Prostate gland (tissue), 2 donors: ENCODE measurements around the gene ZBTB2. TPM values are rescaled to one million over a fixed set of nuclear protein-coding genes. Genes with fewer than 3 reads are reported as not detected.
A peak's percentile ranks its signal among the peaks of the same experiment; 100 is the strongest.

Experiments
- DNase-seq: peaks from one replicate; pipeline ENCODE4 v3.0.0-alpha.2; 2019; ENCODE audit warnings: low spot score
- H3K27ac ChIP-seq, 2 donors: fragments of 200-600 bp; sonication (generic); 2 replicates each; pipeline ENCODE4 v1.5.1; 2017 to 2019
- H3K27me3 ChIP-seq: fragments of 200-600 bp; sonication (generic); replicated peaks from 2 replicates; pipeline ENCODE4 v1.5.1; 2019; ENCODE audit not compliant: insufficient read depth
- H3K36me3 ChIP-seq, 2 donors: fragments of 200-600 bp; sonication (generic); 1 replicate in 1 of 2; 2 replicates in 1 of 2; pipeline versions ENCODE4 v1.5.1 to v1.8.1; 2017 to 2019
- H3K4me1 ChIP-seq: fragments of 200-600 bp; sonication (generic); replicated peaks from 2 replicates; pipeline ENCODE4 v1.5.1; 2019
- H3K4me3 ChIP-seq, 2 donors: fragments of 200-600 bp; sonication (generic); 2 replicates each; pipeline ENCODE4 v1.5.1; 2017 to 2019
- H3K9me3 ChIP-seq: fragments of 200-600 bp; sonication (generic); 2 replicates; pipeline ENCODE4 v1.5.1; 2017
- POLR2A ChIP-seq: fragments of 450-650 bp; IDR thresholded peaks from one replicate; pipeline ENCODE4 v1.6.1; 2016; ENCODE audit warnings: antibody characterized with exemption, mild to moderate bottlenecking
- POLR2AphosphoS5 ChIP-seq: sonication (generic); formaldehyde crosslinking; IDR thresholded peaks from one replicate; pipeline ENCODE4 v1.6.1; 2017; ENCODE audit warnings: antibody characterized with exemption
- WGBS: methylation state at CpG from one replicate; pipeline ENCODE4 v1.1.5; 2018; 5-methylcytosine and 5-hydroxymethylcytosine counted together
- intact Hi-C: fragments of 100-400 bp; cut with DNase I; formaldehyde crosslinking; loops from one replicate; pipeline ENCODE4 v1.14.2; 2022
- total RNA-seq, 2 donors: library from RNA; depleted of rRNA; stranded (reverse); fragments of >200 nt; gene quantifications; one replicate each; pipeline ENCODE4 v1.1.0, GENCODE V29; 2016
- TF ChIP-seq, protein P1 (sequence below), 4 experiments: fragments of 200-600 bp in 2 of 4; fragments of 450-650 bp in 2 of 4; sonication (generic) in 2 of 4; IDR thresholded peaks; 1 replicate in 3 of 4; 2 replicates in 1 of 4; pipeline ENCODE4 v1.5.1; 2016 to 2019; ENCODE audit warnings: antibody characterized with exemption in 4 of 4, mild to moderate bottlenecking in 2 of 4, moderate library complexity in 2 of 4

The ZBTB2 gene
- total RNA-seq, 2 donors from 2014 or later, result 8.1 to 13.6 TPM

DNA sequence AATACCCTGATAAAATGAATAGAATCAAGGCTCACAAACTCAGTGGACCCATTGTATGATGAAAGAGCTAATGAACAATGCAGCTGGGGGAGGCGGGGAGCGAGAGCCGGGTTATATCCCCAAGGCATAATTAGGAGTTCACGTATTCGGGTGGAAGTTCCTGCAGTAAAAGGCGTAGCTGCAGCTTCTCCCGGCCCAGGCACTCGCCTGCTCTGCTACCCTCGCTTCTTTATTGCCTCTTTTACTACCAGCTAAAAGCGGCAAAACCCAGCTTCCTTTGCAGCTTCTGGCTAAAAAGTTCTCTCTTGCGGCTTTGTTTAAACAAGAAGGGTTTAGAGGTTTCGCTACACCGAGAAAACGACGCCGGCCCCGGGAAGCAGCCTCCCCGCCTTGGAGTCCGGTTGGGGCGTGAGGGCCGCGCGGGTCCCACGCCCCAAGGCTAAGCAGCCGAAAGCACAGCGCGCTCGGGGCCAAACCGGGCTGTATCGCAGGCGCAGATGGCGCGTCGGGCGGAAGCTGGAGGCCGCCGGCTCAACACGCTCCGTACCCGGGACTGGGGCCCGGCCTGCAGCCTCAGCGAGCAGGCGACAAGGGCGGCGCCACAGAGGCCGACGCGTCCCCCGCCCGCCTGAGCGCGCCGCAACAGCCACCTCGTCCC is 1.6 kb downstream of the ZBTB2 start:
- Histone ChIP-seq H3K27me3 (no peaks in the 10 kb centered on the region), H3K27ac (peak overlapping the region; percentile 99 to 100), H3K36me3 (no peaks in the 10 kb centered on the region), H3K9me3 (no peaks in the 10 kb centered on the region), H3K4me3 (peak overlapping the region; percentile 96), H3K4me1 (peaks cover 12% of the 10 kb centered on the region)
- intact Hi-C loops, result no loop called here
- TF ChIP-seq, protein P1, sequence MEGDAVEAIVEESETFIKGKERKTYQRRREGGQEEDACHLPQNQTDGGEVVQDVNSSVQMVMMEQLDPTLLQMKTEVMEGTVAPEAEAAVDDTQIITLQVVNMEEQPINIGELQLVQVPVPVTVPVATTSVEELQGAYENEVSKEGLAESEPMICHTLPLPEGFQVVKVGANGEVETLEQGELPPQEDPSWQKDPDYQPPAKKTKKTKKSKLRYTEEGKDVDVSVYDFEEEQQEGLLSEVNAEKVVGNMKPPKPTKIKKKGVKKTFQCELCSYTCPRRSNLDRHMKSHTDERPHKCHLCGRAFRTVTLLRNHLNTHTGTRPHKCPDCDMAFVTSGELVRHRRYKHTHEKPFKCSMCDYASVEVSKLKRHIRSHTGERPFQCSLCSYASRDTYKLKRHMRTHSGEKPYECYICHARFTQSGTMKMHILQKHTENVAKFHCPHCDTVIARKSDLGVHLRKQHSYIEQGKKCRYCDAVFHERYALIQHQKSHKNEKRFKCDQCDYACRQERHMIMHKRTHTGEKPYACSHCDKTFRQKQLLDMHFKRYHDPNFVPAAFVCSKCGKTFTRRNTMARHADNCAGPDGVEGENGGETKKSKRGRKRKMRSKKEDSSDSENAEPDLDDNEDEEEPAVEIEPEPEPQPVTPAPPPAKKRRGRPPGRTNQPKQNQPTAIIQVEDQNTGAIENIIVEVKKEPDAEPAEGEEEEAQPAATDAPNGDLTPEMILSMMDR (IDR thresholded peaks at IDR 0.05), result peak in 1 of 4 experiments; percentile 4
- TF ChIP-seq POLR2A (peak; percentile 51), POLR2AphosphoS5 (no peak)
- DNase-seq, result peak; percentile 47
- under 1% methylated on average over 37 of the region's 54 CpGs for WGBS

DNA sequence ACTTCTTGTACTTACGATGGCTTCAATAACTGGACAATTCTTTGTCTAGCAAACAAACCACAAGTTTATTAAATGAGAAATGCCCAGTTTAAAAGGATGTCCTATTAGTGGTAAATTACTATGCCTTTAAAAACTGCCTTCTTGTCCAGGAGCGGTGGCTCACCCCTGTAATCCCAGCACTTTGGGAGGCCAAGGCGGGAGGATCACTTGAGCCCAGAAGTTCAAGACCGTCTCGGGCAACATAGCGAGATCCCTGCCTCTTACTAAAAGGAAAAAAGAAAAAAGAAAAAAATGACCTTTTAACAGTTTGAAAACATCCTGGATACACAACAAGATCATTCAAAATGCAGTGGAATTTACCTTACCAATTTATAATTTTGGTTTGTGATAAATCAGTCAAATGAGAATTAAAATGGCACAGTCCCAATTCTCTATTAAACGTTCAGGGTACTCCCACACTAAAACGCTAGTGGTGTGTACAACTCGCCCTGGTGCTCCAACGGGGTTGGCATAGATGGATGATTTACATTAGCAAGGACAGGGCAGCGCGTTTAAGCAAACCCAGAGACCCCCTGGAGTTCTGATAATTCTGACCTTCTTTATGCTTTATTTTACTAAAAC is 2.3 kb downstream of the ZBTB2 start:
- no peaks in the 10 kb centered on the region for H3K36me3 ChIP-seq
- WGBS, result 19% methylated on average over 12 of the region's 12 CpGs
- TF ChIP-seq, protein P1 (IDR thresholded peaks at IDR 0.05), result no peak
- no peak for TF ChIP-seq POLR2A
- TF ChIP-seq POLR2AphosphoS5, result no peak
- no peak for DNase-seq
- intact Hi-C loops, result no loop called here
- no peaks in the 10 kb centered on the region for H3K27me3 ChIP-seq
- H3K4me1 ChIP-seq, result peaks cover 12% of the 10 kb centered on the region
- peak overlapping the region; percentile 96 for H3K4me3 ChIP-seq
- H3K27ac ChIP-seq, result peak overlapping the region; percentile 99 to 100
- H3K9me3 ChIP-seq, result no peaks in the 10 kb centered on the region

DNA sequence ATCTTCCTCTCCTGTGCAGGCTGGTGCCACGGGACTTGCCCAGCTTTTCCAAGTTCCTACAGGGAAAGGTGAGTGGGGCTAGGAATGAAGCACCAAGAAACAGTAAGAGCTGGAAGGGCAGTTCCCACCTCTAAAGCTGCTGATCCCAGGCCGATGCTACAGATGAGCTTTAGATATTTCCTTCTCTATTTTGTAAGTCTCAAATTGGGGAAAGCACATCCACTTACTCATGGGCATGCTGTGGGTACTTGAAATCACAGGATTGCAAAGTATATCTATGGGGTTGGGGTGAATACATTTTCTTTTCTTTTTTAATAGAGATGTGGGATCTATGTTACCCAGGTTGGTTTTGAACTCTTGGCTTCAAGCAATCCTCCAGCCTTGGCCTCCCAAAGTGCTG is 3.1 kb downstream of the ZBTB2 start:
- no peak for DNase-seq
- Histone ChIP-seq H3K4me1 (peaks cover 10% of the 10 kb centered on the region), H3K4me3 (no peak overlapping the region), H3K27me3 (no peaks in the 10 kb centered on the region), H3K9me3 (no peaks in the 10 kb centered on the region), H3K36me3 (no peaks in the 10 kb centered on the region), H3K27ac (no peak overlapping the region)
- 94% methylated on average over 2 of the region's 2 CpGs for WGBS
- no peak for TF ChIP-seq POLR2A
- TF ChIP-seq, protein P1 (IDR thresholded peaks at IDR 0.05), result no peak
- no peak for TF ChIP-seq POLR2AphosphoS5
- intact Hi-C loops, result no loop called here

DNA sequence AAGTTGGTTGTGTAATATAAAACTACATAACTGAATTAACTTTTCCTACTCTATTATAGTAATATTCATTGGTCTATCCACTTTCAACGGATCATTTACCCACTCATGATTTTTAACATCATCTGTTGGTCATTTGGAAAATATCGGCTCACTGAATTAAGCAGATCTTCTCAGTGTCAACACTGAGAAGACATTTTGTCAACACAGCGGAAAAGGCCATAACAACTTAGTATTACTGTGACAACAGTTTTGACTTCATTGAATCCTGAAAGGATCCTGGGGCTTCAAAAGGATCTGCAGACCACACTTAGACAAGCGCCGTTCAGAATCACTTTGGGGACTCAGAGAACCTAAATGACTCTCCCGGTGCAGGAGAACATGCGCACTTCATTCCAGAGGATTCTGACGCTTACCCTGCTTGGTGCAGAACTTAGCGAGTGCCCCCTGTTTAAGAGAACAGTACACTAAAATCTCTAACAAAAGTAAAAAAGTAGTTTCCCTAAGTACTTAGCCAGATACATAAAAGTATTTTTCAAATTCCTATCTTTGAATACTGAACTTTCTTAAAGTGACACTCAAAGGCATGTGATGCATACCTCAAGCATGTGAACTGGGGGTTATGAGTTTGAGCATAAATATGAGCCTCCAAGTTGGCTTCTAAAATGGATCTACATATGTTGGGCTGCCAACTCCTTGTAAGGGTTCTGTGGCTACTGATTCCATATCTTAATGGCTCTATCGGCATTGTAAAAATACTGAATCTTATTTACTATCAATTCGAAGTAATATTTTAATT is 4.0 kb downstream of the ZBTB2 start:
- H3K4me3 ChIP-seq, result no peak overlapping the region
- H3K4me1 ChIP-seq, result peaks cover 2% of the 10 kb centered on the region
- no peaks in the 10 kb centered on the region for H3K36me3 ChIP-seq
- 85% methylated on average over 11 of the region's 11 CpGs for WGBS
- no peak overlapping the region for H3K27ac ChIP-seq
- no peak for DNase-seq
- TF ChIP-seq, protein P1 (IDR thresholded peaks at IDR 0.05), result no peak
- TF ChIP-seq POLR2A, result no peak
- H3K9me3 ChIP-seq, result no peaks in the 10 kb centered on the region
- H3K27me3 ChIP-seq, result no peaks in the 10 kb centered on the region
- intact Hi-C loops, result no loop called here
